ENCODE results near the gene ANKRD29. TPM values are rescaled to one million over a fixed set of nuclear protein-coding genes. Genes with fewer than 3 reads are reported as not detected.

Gene ANKRD29
- total RNA-seq, 4 donors from 2014 or later: 0.75 to 2.2 (median 1.5) TPM

GRCh38 chr18:23664674-23665073 is 2.0 kb upstream of the ANKRD29 start:
- peaks cover 48% of the 10 kb centered on the region for H3K27me3 ChIP-seq
- in situ Hi-C loops (cut with MboI; ENCODE audit: low pct_ligation_motif_present in 1 of 4, low pct_unique_long_range_greater_than_20kb in 1 of 4, low sequenced_read_pairs in 3 of 4): no loop called here

GRCh38 chr18:23661735-23662308 is 889 bp downstream of the ANKRD29 start:
- WGBS, 2 donors (ENCODE audit: low coverage in 1 of 2): 46 to 64% methylated on average over 6 to 9 of the region's 9 CpGs
- in situ Hi-C loops (cut with MboI; ENCODE audit: low pct_ligation_motif_present in 1 of 4, low pct_unique_long_range_greater_than_20kb in 1 of 4, low sequenced_read_pairs in 3 of 4) (no loop called here), intact Hi-C loops (cut with DNase I; ENCODE audit: low total_unique reads) (no loop called here)
- H3K4me1 ChIP-seq: peaks cover 3 to 17% (median 6%) of the 10 kb centered on the region in 4 donors
- peaks cover 61% of the 10 kb centered on the region for H3K27me3 ChIP-seq
- no peak overlapping the region for H3K27ac ChIP-seq
- no peak for DNase-seq
- H3K36me3 ChIP-seq: no peaks in the 10 kb centered on the region
- TF ChIP-seq EP300 (IDR thresholded peaks at IDR 0.05; ENCODE audit: low read depth): no peak
- no peak for TF ChIP-seq POLR2A (IDR thresholded peaks at IDR 0.05)
- no peak for TF ChIP-seq POLR2AphosphoS5 (IDR thresholded peaks at IDR 0.05)
- TF ChIP-seq CTCF (IDR thresholded peaks at IDR 0.05): no peak
- peak overlapping the region in 3 of 4 donors; percentile 51 to 64 (median 54) for H3K4me3 ChIP-seq
- no peaks in the 10 kb centered on the region for H3K9me3 ChIP-seq

More at GRCh38 chr18:23664674-23665073, 2.0 kb upstream of the ANKRD29 start:
- Histone ChIP-seq H3K36me3 (no peaks in the 10 kb centered on the region), H3K27ac (no peak overlapping the region), H3K9me3 (no peaks in the 10 kb centered on the region), H3K4me3 (no peak overlapping the region), H3K4me1 (peaks cover 3 to 23% (median 10%) of the 10 kb centered on the region in 4 donors)
- intact Hi-C loops (cut with DNase I; ENCODE audit: low total_unique reads): no loop called here
- no peak for TF ChIP-seq POLR2AphosphoS5 (IDR thresholded peaks at IDR 0.05)
- no peak for TF ChIP-seq EP300 (IDR thresholded peaks at IDR 0.05; ENCODE audit: low read depth)
- TF ChIP-seq CTCF (IDR thresholded peaks at IDR 0.05): no peak
- TF ChIP-seq POLR2A (IDR thresholded peaks at IDR 0.05): no peak
- DNase-seq: no peak
- WGBS, 2 donors (ENCODE audit: low coverage in 1 of 2): 61 to 63% methylated on average over 6 of the region's 6 CpGs

- H3K36me3 ChIP-seq: no peaks in the 10 kb centered on the region
- H3K27ac ChIP-seq: no peak overlapping the region
- intact Hi-C loops (cut with DNase I; ENCODE audit: low total_unique reads): no loop called here
- H3K27me3 ChIP-seq: peaks cover 49% of the 10 kb centered on the region
- TF ChIP-seq EP300 (IDR thresholded peaks at IDR 0.05; ENCODE audit: low read depth) (no peak), POLR2AphosphoS5 (IDR thresholded peaks at IDR 0.05) (no peak), CTCF (IDR thresholded peaks at IDR 0.05) (no peak), POLR2A (IDR thresholded peaks at IDR 0.05) (no peak)
- no peaks in the 10 kb centered on the region for H3K9me3 ChIP-seq
- no peak overlapping the region for H3K4me3 ChIP-seq
- 88 to 100% methylated on average over 1 to 5 of the region's 5 CpGs for WGBS, 2 donors (ENCODE audit: low coverage in 1 of 2)
- in situ Hi-C loops (cut with MboI; ENCODE audit: low pct_ligation_motif_present in 1 of 4, low pct_unique_long_range_greater_than_20kb in 1 of 4, low sequenced_read_pairs in 3 of 4): no loop called here
- DNase-seq: no peak
- H3K4me1 ChIP-seq: peaks cover 3 to 16% (median 6%) of the 10 kb centered on the region in 4 donors
Observed at GRCh38 chr18:23658285-23658684, 4.4 kb downstream of the ANKRD29 start.

GRCh38 chr18:23652232-23652631 is 10.5 kb downstream of the ANKRD29 start:
- Histone ChIP-seq H3K4me3 (no peak overlapping the region), H3K36me3 (no peaks in the 10 kb centered on the region), H3K9me3 (no peaks in the 10 kb centered on the region), H3K27me3 (no peaks in the 10 kb centered on the region), H3K4me1 (peaks cover 0 to 5% (median 0%) of the 10 kb centered on the region in 4 donors), H3K27ac (no peak overlapping the region)
- in situ Hi-C loops (cut with MboI; ENCODE audit: low pct_ligation_motif_present in 1 of 4, low pct_unique_long_range_greater_than_20kb in 1 of 4, low sequenced_read_pairs in 3 of 4): no loop called here
- WGBS, 2 donors (ENCODE audit: low coverage in 1 of 2): 71 to 83% methylated on average over 2 to 6 of the region's 6 CpGs
- no peak for DNase-seq
- no peak for TF ChIP-seq CTCF (IDR thresholded peaks at IDR 0.05)
- TF ChIP-seq EP300 (IDR thresholded peaks at IDR 0.05; ENCODE audit: low read depth): no peak
- intact Hi-C loops (cut with DNase I; ENCODE audit: low total_unique reads): no loop called here
